ENCODE data around the gene MPPED1. TPM values are rescaled to one million over a fixed set of nuclear protein-coding genes. Genes with fewer than 3 reads are reported as not detected.

The MPPED1 gene
- total RNA-seq, 1 experiment from 2014 or later, result not detected

GRCh38 chr22:43393844-43394474 lies 17.9 kb upstream of the MPPED1 start:
- Mint-ChIP-seq H3K4me3 (ENCODE audit: low read depth, unreplicated experiment) (no peak overlapping the region), H3K4me1 (ENCODE audit: low read depth, unreplicated experiment) (no peaks in the 10 kb centered on the region), H3K36me3 (ENCODE audit: insufficient read depth, unreplicated experiment) (no peaks in the 10 kb centered on the region), H3K27ac (ENCODE audit: unreplicated experiment) (no peak overlapping the region), H3K9me3 (ENCODE audit: low read depth, unreplicated experiment) (no peaks in the 10 kb centered on the region), H3K27me3 (ENCODE audit: unreplicated experiment) (peaks cover 100% of the 10 kb centered on the region)
- intact Hi-C loops (cut with micrococcal nuclease; ENCODE audit: unreplicated experiment), result no loop called here
- TF ChIP-seq CTCF (IDR thresholded peaks at IDR 0.05; ENCODE audit: unreplicated experiment), result no peak
- DNase-seq, result no peak
- CTCF ChIA-PET, result no interaction called here
- no TSS peak for BruUV-seq (replicated peaks)

- Mint-ChIP-seq H3K27ac (ENCODE audit: unreplicated experiment) (no peak overlapping the region), H3K36me3 (ENCODE audit: insufficient read depth, unreplicated experiment) (no peaks in the 10 kb centered on the region), H3K4me3 (ENCODE audit: low read depth, unreplicated experiment) (no peak overlapping the region), H3K4me1 (ENCODE audit: low read depth, unreplicated experiment) (no peaks in the 10 kb centered on the region), H3K9me3 (ENCODE audit: low read depth, unreplicated experiment) (no peaks in the 10 kb centered on the region), H3K27me3 (ENCODE audit: unreplicated experiment) (peaks cover 96% of the 10 kb centered on the region)
- intact Hi-C loops (cut with micrococcal nuclease; ENCODE audit: unreplicated experiment), result no loop called here
- no peak for TF ChIP-seq CTCF (IDR thresholded peaks at IDR 0.05; ENCODE audit: unreplicated experiment)
- no TSS peak for BruUV-seq (replicated peaks)
- CTCF ChIA-PET, result interaction anchor here (0.7 kb wide), 1 partner anchor 116 kb away, joined by 4 read pairs; no protein-coding TSS in a partner anchor
- DNase-seq, result no peak
These were observed 16.6 kb upstream of the MPPED1 start for GRCh38 chr22:43395086-43395695.

- Mint-ChIP-seq H3K9me3 (ENCODE audit: low read depth, unreplicated experiment) (no peaks in the 10 kb centered on the region), H3K27me3 (ENCODE audit: unreplicated experiment) (peaks cover 94% of the 10 kb centered on the region), H3K27ac (ENCODE audit: unreplicated experiment) (no peak overlapping the region), H3K4me1 (ENCODE audit: low read depth, unreplicated experiment) (no peaks in the 10 kb centered on the region), H3K4me3 (ENCODE audit: low read depth, unreplicated experiment) (no peak overlapping the region), H3K36me3 (ENCODE audit: insufficient read depth, unreplicated experiment) (peaks cover 4% of the 10 kb centered on the region)
- CTCF ChIA-PET, result interaction anchor here (0.6 kb wide), 2 partner anchors 26 to 290 kb away, joined by 3 read pairs; no protein-coding TSS in a partner anchor
- DNase-seq, result no peak
- BruUV-seq (replicated peaks), result no TSS peak
- intact Hi-C loops (cut with micrococcal nuclease; ENCODE audit: unreplicated experiment), result no loop called here
- no peak for TF ChIP-seq CTCF (IDR thresholded peaks at IDR 0.05; ENCODE audit: unreplicated experiment)
These were observed 15.4 kb upstream of the MPPED1 start for GRCh38 chr22:43396321-43396933.

- peaks cover 94% of the 10 kb centered on the region for H3K27me3 Mint-ChIP-seq (ENCODE audit: unreplicated experiment)
- CTCF ChIA-PET, result interaction anchor here (0.5 to 0.6 kb wide), 2 partner anchors 32 to 291 kb away, joined by 3 to 5 read pairs; no protein-coding TSS in a partner anchor
- no peak overlapping the region for H3K27ac Mint-ChIP-seq (ENCODE audit: unreplicated experiment)
- intact Hi-C loops (cut with micrococcal nuclease; ENCODE audit: unreplicated experiment), result no loop called here
- BruUV-seq (replicated peaks), result no TSS peak
- H3K36me3 Mint-ChIP-seq (ENCODE audit: insufficient read depth, unreplicated experiment), result peaks cover 4% of the 10 kb centered on the region
- H3K9me3 Mint-ChIP-seq (ENCODE audit: low read depth, unreplicated experiment), result no peaks in the 10 kb centered on the region
- H3K4me1 Mint-ChIP-seq (ENCODE audit: low read depth, unreplicated experiment), result no peaks in the 10 kb centered on the region
- no peak for DNase-seq
- TF ChIP-seq CTCF (IDR thresholded peaks at IDR 0.05; ENCODE audit: unreplicated experiment), result no peak
- H3K4me3 Mint-ChIP-seq (ENCODE audit: low read depth, unreplicated experiment), result no peak overlapping the region
These were observed 14.8 kb upstream of the MPPED1 start for GRCh38 chr22:43396934-43397457.

All from Calu3 (cell line).